ENCODE measurements around the gene COMMD2.

The COMMD2 gene

DNA sequence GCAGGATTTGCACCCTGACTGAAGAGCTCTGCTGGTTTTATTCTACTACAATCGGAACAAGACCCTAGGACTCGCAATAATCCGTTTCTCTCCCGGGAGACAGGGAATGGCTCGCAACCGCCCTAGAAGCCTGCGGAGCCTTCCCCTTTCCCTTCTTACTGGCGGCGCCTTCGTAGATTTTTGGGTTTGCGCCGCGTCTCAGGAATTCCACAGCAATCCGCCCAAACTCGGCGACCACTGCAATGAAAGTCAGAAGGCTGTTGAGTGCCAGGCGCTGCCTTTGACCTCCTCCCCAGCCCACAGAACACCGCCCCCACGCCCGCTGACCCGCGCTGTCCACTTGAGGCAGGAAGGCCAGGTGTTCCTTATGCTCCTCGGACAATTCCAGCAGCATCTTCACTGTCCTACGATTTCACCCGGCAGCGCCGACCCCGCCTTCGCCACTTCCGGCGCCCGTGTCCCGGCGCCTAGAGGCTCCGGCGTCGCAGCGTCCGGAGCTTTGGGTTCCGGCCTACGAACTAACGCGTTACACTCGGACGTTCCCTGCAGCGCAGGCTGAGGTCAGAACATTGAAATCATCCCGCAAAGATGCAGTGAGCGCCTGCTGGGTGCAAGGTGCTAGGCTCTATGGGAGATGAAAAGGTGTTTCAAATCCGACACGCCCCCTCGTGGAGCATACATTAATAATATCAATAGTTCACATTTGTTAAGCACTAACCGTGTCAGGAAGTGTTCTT, at the start of gene COMMD2:
Gene COMMD2 (minus strand): TSS at position 439 of the 737 bp plus-strand sequence. CDS start 45 bp downstream, at position 394.
- DNase-seq = peak; percentile 60

DNA sequence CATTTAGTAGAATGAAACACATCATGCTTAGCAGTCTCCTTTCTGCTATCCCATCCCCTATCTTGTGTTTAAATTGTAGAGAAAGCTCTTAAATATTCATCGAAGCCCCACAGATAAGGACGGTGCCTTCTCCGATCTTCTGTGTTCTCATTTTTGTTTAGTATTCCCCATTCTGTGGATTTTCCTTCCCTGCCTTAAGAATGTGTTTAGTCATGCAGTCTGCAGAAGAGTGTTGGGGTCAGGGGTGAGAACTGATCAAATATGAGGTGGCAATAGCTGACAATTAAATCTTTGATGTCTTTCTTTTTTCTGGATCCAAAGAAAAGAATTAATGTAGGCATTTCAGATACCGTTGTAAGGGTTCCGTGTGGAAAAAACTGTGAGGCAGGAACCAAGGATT, 49.4 kb upstream of the COMMD2 start:
- no peak for DNase-seq

DNA sequence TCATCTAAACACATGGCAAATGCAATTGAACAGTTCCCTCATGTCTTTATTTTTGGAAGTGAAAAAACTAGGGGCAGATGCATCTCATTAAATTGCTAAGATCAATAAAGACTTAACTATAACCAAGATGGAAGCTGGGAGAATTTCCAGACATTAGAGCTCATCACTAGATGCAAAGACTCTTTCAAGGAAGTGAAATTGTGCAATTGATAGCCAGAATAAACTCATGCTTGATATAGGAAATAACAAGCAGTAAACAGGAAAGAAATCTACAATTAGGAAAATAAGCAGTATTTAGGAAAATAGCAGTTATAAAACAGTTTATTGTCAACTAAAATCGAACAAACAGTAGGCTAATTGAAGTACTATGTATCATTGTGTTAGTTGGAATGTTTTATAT, 48.9 kb upstream of the COMMD2 start:
- no peak for DNase-seq

DNA sequence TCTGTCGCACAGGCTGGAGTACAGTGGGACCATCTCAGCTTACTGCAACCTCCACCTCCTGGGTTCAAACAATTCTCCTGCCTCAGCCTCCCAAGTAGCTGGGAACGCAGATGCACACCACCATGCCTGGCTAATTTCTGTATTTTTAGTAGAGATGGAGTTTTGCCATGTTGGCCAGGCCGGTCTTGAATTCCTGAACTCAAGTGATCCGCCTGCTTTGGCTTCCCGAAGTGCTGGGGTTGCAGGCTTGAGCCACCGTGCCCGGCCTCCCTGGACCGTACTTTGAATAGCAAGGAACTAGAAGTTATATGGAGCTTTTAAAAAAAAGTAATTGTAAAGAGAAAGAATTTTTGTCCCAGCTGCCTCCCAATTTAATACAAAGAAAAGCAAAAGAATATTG, 48.4 kb upstream of the COMMD2 start:
- no peak for DNase-seq

DNA sequence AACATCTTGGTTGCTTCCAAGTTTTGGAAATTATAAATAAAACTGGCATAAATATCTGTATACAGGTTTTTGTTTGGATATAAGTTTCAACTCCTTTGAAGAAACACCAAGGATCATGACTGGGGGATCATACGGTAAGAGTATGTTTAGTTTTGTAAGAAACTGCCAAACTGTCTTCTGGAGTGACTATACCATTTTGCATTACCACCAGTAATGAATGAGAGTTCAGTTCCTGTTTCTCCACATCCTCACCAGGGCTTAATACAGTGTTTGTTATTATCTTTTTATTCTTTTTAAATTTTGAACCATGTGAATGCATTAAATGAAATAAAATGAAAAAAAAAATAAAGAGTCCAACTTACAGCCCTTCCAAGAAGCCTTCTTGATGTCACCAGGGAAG, 43.7 kb upstream of the COMMD2 start:
- DNase-seq = no peak

DNA sequence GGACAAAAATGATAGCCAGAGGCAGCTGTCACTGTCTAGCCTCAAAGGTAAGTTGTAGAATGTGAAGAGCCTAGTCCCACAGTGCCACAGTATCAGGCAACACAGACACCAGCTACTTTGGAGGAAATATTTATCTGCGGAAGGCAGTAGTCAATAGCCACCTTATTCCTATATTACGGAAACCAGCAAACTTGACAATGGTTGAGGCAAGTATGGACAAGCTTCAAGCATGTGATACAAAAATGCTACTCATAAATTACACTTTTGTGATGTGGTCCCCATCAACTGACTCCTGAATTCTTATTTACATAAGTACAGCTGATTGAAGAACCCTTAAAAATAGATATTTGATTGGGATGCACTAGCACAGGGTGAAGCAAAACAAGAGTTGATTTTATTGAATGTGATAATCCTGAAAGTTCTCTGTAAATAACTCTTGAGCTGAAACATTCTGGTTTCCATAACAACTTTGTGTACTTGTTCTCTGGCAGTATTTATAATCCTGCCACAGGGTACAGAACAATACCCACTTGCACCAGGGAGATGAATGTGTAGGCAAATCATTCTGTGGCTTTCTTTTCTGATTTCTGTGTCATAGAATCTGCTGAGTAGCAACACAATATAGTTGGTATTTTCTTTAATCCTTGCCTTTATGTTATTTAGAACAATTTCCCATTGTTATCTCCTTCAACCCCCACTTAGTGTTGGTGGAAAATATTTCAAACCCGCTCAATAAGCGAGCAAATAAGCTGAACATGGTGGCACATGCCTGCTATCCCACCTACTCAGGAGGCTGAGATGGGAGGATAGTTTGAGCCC, 40.4 kb upstream of the COMMD2 start, which contains the start of gene ANKUB1:
Gene ANKUB1 (minus strand): TSS at position 103 of the 819 bp plus-strand sequence. CDS start 188 bp downstream, outside the sequence.
- no peak for DNase-seq

DNA sequence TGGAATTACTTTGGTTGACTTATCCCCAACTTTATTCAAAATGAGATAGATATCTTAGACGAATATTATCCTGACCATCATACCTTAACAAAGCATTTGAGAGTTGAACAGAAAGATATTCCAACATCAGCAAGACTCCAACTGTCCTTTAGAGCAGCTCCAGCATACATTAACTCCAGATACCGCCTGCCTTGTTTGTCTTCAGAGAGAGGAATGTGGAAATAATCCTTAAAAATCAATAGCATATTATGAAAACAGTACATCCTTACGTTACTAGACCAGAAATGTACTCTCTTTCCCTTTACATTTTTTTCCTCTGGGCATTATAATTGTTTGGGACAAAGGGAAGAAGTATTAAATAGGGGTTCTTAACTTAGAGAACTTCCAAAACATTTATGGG, 38.4 kb upstream of the COMMD2 start:
- DNase-seq = no peak

DNA sequence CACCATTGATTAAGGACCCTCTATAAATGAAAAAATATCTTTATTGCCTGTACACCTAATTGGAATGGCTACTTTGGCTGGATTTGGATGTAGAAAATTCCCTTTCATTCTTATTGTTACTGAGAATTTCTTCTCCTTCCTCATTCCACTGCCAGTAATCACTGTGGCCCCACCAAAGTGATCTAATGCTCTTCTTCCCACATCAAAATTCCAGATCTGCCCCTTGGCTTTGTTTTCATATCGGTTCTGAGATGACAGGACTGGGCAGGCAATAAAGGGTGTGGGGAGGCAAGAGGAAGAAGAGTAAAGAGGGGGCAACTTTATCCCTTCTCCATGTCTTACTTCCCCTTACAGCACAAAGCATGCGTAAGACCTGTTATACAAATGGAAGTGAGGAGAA, 38.0 kb upstream of the COMMD2 start:
- no peak for DNase-seq

DNA sequence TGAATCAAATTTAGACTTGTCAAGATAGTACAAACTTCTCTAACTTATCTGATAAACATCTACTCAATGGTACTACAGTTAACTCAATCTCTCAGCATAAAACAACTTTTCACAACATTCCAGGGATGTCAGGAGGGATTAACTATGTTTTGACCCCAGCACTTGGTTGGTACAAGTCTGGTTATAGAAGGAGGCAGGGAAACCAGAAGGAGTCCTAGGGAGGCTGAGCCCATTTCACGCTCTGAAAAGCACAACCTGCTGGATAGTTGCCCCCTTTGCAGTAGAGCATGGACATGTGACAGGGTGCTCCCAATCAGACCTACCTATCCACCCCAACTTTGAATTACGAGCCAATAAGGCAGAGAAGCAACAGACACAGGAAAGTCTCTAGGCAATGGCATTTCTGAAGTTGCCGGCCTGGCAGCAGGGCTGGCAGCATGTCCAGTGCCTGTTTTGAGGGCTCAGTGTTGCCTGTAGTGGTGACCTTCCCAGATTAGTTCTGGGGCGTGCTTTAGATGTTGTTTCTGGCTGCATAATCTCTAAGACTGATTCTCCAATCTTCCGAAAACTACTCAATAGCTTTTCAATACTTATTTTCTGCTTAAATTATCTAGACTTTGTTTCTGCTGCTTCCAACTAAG, 31.9 kb upstream of the COMMD2 start:
- no peak for DNase-seq

DNA sequence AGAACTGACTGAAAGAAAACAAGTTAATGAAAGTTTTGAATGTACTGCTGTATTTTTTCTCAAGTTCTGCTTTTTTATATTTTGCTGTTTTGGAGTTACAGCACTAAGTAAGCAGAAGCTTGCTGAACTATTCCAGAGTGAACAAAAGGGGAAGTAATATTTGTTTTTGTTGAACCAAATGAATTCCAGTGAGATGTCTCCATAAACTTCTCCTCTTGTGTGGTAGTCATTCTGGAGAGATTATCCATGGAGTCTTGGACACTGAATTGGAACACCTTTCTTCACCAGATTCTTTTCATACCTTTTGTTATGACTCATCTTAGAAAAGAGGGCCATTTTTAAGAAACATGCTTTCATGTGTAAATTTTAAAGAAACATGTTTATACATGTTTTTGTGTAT, 31.3 kb upstream of the COMMD2 start:
- no peak for DNase-seq

DNA sequence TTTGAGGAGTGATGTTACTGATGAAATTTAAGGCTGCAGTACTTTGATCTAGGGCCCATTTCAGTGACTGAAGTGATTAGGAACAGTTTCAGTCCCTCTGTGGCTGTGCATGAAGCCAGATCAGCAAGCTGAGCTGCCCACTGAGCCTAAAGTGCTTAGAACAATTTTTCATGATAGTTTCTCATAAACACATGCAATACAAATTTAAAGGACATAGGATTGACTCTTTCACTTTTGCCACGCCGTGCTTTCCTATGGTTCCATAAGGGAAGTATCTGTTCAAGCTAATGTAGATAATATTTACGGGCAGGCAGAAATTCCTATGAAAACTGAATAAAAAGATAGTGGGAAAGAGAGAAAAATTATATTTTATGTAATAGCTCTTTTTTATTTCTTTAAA, 29.5 kb upstream of the COMMD2 start:
- DNase-seq = no peak

DNA sequence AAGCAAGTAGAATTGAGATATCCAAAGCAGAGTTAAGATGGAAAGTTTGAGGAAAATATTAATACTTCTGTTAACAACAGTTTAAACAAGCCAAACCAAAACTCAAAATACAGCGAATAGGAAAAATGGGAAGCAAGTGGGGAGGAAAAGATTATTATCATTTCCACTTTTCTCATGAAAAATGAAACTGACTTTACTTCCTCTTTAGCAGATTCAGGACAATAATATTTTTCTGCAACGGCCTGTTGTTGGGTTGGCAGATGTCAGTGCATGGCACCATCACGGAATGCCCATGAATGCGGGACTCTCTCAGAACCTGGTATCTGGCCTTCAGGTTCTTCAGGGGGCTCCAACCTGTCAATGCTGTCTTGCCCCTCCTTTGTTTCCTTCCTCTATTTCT, 28.9 kb upstream of the COMMD2 start:
- no peak for DNase-seq

DNA sequence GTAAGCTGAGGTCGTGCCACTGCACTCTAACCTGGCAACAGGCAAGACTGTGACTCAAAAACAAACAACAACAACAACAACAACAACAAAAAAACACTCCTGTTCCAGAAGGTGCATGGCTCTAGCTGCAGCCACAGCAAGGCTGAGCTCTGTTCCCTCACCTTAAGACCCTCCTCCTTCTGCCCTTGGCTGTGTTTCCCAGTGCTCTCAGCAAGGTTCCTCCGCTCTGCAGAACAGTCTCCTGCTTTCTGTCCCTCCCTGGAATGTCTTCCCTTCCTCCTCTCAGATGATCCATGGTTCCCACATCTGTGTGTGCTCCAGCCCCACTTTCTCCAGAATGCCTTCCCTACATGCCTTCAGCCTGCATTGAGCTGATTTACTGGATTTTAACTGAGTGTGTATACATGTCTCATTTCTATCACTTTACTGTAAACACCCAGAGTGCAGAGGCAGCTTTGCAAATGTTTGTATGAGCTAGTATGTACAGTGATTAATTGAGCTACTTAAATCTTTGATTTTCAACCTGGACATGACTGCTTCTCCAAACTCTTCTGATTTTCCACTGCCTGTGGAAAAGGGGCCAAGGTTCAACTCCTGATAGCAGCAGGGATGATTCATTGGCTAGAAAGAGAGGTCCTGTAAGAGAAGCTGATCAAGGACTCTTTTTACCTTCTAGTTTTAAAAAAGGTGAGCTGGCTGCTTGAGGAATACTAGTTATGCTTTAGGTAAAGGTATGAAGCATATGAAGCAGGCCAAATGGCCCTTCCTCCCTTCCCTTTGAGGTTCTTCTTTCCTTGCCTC, 25.3 kb upstream of the COMMD2 start:
- DNase-seq = no peak

DNA sequence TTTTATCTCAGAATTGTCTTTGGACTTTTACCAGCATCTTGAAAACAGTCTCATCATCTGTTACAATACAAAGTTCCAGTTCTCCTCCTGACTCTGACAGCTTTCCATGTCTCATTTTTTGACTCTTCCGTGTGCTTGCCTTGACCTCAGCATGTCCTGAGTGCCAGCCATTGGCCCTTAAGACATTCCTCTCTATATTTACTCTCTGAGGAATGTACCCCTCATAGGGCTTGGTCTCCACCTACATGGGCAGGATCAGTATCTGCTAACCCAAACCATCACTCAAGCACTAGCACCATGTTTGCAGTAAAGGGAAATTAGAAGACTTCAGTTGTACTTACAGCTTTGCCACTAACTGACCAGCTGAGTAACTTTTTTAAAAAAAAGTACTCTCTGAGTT, 23.9 kb upstream of the COMMD2 start:
- DNase-seq = no peak

DNA sequence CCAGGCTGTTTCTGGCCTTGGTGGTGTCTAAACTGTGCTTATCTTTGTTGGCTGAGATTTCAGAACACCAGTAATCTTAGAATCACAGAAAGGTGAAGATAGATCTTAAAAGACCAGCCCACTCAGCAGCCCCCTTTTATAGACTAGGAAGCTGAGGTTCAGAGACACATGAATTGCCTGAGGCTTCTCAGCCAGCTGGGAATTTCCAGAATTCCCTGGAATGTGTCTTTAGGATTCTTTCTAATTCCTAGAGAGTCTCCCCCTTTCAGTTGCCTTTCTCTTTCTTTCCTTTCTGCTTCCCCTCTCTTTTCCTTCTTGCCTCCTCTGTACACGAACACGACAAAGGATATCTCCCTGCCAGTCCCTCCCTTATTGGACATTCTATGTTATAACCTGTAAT, 20.6 kb upstream of the COMMD2 start:
- DNase-seq = no peak

DNA sequence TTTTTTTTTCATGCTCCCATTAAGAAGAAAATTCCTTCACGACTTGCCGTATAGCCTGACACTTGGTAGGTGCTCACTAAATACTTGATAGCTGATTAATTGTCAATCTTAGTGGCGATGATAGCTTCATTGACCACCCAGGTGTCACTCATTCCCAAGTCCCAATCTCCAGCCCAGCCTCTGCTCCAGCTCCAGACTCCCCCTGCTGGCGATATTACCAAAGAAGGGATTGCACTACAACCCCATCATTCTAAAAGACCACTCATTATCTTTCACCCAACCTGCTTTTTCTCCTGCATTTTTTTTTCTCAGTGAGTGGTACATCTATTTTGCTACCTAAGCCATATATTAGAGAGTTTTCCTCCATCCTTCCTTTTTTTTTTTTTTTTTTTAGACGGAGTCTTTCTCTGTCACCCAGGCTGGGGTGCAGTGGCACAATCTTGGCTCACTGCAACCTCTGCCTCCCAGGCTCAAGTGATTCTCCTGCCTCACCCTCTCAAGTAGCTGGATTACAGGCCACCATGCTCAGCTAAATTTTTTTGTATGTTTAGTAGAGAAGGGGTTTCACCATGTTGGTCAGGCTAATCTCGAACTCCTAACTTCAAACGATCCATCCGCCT, 19.5 kb upstream of the COMMD2 start:
- peak; percentile 1 for DNase-seq

DNA sequence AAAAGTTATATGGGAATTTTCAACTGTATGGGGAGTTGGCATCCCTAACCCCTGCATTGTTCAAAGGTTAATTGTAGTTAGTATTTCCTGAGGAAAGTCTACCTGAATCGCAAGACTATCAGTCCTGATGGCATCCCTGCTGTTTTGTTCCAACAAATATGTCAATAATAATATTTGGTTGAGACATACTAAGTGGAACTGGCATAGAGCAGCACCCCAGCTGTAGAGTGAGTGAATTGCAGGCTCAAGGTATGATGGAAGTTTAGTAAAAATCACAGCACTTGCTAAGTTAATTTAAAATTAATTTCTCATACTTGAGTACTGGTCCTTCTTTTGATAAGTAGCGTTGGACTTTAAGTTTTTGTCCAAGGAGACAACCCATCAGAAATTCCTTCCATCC, 18.0 kb upstream of the COMMD2 start:
- no peak for DNase-seq

DNA sequence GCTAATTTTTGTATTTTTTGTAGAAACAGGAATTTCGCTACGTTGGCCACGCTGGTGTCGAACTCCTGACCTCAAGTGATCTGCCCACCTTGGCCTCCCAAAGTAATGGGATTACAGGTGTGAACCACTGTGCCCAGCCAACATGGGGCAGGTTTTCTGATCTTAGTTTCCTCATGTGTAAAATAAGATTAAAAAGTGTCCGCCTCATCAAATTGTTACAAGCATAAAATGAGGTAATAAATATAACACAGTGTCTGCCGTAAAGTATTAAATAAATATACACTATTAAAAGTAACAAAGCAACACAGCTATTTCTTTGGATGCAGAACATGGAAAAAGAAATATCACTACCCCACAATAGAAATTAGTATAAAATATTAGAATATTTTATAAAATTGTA, 16.4 kb upstream of the COMMD2 start:
- DNase-seq = no peak

DNA sequence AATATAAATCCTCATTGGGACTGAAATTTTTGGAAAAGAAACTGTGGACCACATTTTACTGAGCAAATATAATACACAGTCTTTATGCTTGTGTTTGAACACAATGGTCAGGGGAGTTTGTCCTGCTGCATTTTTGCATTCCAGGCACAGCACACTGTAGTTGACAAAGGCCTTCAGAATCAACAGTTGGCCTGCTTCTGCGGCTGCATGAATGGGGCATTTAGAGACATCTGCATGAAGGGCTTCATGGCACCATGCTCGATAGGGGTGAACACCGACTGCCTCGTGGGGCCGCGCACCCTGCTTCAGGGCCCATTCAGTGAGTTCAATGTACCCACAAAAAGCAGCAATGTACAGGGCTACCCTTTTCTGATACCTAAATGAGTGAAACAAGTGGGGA, 15.4 kb upstream of the COMMD2 start:
- no peak for DNase-seq

DNA sequence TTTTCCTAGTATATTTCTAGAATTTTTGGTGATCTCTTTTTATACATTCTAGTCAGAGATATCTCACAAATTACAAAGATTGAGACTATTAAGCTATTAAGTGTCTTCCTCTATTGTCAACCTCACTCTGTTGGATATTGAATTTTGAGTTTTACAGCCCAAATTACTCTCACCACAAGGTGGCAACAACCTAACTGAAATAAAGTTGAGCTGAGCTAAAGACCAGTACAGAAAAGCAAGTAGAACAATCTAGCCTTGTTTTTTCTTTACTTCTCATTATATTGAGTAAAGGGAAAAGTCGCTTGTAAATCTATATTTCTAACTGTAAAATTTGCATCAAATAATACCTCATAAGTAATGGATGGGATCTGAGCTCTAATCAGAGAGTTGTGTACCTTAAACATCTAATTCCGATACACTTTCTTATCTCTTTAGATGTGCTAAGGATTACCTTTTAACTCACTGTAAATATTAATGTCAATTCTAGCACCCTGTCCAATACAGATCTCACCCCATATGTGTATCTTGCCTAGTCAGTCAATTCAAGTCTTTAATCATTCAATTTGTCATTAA, 13.6 kb upstream of the COMMD2 start:
- no peak for DNase-seq

DNA sequence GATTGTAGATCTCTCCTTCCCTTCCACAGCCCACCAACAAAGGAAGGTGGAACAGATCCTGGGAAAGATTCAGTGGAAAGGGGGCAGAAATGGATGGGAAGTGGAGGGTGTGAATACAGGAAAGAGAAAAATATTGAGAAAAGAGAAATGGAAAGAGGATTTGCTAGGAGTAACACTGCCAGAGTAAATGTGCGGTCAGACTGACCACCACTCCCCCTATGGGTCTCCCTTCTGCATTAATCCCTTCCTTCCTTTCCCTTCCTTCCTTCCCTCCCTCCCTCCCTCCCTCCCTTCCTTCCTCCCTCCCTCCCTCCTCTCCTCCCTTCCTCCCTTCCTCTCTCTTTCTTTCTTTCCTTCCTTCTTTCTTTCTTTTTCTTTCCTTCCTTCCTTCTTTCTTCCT, 12.0 kb upstream of the COMMD2 start:
- no peak for DNase-seq

DNA sequence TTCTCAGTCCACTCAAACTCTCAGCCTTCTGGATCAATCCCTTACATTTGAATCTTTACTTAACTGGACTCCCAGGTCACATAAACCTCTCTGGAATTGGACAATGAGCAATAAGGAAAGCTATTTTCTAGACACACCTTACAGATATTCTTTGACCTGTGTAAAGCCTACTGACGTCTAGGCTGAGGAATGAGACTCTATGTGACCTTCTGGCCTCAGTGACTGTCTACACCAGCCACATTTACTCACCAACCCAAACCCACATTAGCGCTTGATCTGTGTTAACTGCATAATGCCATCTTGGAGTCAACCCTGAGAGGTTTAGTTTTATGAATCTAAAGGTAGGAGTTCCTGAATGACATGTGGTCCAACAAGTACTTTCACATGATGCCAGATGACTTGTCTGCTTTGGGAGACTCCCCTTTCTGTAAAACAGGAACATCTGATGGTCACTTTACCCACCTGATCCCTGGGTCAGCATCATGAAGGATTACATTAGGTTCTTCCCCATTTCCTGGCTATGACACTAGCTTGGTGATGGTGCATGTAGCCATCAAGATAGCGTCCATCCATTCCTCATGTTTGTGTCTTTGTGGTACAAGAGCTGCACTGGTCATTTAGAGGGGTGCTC, 11.4 kb upstream of the COMMD2 start:
- no peak for DNase-seq
